Measurements from ENCODE around the gene SNPH.

Gene SNPH

GRCh38 chr20:1265226-1265915 is 723 bp upstream of the SNPH start:
- DNase-seq (ENCODE audit: low spot score): no peak

GRCh38 chr20:1265916-1266166 is 253 bp upstream of the SNPH start:
- no peak for DNase-seq (ENCODE audit: low spot score)

- no peak for DNase-seq (ENCODE audit: low spot score)
Observed at GRCh38 chr20:1267161-1267560, 1.1 kb downstream of the SNPH start.

- no peak for DNase-seq (ENCODE audit: low spot score)
Observed at GRCh38 chr20:1267809-1268374, 1.8 kb downstream of the SNPH start.

GRCh38 chr20:1269235-1269634 is 3.1 kb downstream of the SNPH start:
- no peak for DNase-seq (ENCODE audit: low spot score)

- no peak for DNase-seq (ENCODE audit: low spot score)
Observed at GRCh38 chr20:1269850-1270249, 3.8 kb downstream of the SNPH start.

GRCh38 chr20:1272368-1273100 is 6.4 kb downstream of the SNPH start:
- no peak for DNase-seq (ENCODE audit: low spot score)

GRCh38 chr20:1273366-1273765 is 7.3 kb downstream of the SNPH start:
- no peak for DNase-seq (ENCODE audit: low spot score)

GRCh38 chr20:1274485-1275311 is 8.6 kb downstream of the SNPH start:
- DNase-seq (ENCODE audit: low spot score): no peak

GRCh38 chr20:1275919-1276318 is 9.8 kb downstream of the SNPH start:
- DNase-seq (ENCODE audit: low spot score): no peak

- no peak for DNase-seq (ENCODE audit: low spot score)
Observed at GRCh38 chr20:1277529-1278322, 11.6 kb downstream of the SNPH start.

GRCh38 chr20:1278993-1279392 is 12.9 kb downstream of the SNPH start:
- DNase-seq (ENCODE audit: low spot score): no peak

- DNase-seq (ENCODE audit: low spot score): no peak
Observed at GRCh38 chr20:1280195-1281102, 14.4 kb downstream of the SNPH start.

- DNase-seq (ENCODE audit: low spot score): no peak
Observed at GRCh38 chr20:1281279-1282057, 15.4 kb downstream of the SNPH start.

- no peak for DNase-seq (ENCODE audit: low spot score)
Observed at GRCh38 chr20:1282966-1283365, 16.9 kb downstream of the SNPH start.

- no peak for DNase-seq (ENCODE audit: low spot score)
Observed at GRCh38 chr20:1283522-1284510, 17.7 kb downstream of the SNPH start.

- DNase-seq (ENCODE audit: low spot score): no peak
Observed at GRCh38 chr20:1286267-1287024, 20.4 kb downstream of the SNPH start.

GRCh38 chr20:1287306-1287705 is 21.2 kb downstream of the SNPH start:
- DNase-seq (ENCODE audit: low spot score): no peak

Measured in SW480 (cell line).